ENCODE data around the gene INPP5D. TPM values are rescaled to one million over a fixed set of nuclear protein-coding genes. Genes with fewer than 3 reads are reported as not detected.
"Not testable (repeated sequence)": the region's sequence is repeated elsewhere in the genome, so short reads cannot be mapped to it uniquely, and the experiment has no call there.

INPP5D gene
- total RNA-seq, 2 donors from 2014 or later = 14.0 to 19.9 TPM

DNA sequence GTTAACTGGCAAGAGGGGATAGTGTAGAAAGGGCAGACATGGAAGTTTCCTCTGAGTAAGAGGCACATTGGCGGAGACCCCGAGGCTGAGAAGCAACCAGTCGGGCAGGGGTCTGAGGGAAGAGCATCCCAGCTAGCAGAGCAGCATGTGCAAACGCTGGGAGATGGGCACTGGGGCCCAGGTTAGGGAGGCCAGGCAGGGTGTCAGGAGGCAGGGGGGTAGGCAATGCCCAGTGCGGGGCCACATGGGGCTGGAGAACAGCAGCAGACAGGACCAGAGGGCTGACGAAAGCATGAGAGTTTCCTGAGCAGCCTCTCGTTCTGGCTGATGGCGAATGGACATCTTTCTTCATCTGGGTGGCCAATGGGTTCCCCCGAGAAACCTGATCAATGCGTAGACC lies 88.2 kb downstream of the INPP5D start:
- DNase-seq (ENCODE audit: low spot score) = no peak
- intact Hi-C loops (cut with DNase I) = no loop called here

DNA sequence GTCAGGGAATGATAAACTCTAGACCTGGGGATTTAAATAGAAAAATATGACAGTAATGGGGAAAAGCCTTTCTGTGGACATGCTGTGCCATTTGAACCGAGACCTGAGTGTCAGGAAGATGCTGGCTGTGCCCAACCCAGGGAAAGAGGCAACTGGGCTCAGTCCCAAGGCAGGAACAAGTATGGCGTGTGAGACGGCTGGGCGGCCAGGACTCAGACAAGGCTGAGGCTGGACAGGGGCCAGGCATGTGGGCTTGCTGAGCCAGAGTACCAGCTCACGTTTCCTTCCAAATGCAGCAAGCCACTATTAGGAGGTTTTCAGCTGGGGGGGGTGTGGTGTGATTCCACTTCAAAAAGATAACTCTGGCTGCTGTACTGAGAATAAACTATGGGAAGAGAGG lies 92.4 kb downstream of the INPP5D start:
- intact Hi-C loops (cut with DNase I) = no loop called here
- DNase-seq (ENCODE audit: low spot score) = no peak

DNA sequence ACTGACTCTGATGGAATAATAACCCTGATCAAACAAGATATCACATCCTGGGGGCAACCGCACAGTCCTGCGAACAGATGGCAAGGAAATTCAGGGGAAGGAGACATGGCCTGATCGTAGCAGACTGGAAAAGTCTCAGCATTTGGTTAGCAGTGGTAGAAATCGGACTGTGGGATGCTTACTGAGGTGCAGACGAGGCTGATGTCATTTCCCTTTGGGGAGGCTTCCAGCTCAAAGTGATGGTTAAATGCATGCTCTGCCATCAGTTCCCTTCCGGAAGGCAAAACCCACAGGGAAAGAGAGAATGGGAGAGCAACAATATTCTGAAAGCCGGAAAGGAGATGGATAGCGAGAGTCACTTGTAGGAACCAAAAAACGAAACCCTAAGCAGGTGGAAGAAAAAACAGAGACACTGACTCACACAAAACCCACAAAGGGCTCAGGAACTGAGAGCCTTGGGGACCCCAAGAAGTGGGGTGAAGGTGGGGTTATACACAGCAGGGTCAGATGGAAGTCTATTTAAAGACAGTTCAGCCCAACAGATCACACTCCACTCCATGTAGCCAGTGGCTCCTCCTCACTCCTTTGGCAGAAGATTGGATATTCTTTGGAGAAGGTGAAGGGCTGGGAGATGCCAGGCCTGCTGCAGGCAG lies 93.1 kb downstream of the INPP5D start:
- intact Hi-C loops (cut with DNase I) = no loop called here
- no peak for DNase-seq (ENCODE audit: low spot score)

DNA sequence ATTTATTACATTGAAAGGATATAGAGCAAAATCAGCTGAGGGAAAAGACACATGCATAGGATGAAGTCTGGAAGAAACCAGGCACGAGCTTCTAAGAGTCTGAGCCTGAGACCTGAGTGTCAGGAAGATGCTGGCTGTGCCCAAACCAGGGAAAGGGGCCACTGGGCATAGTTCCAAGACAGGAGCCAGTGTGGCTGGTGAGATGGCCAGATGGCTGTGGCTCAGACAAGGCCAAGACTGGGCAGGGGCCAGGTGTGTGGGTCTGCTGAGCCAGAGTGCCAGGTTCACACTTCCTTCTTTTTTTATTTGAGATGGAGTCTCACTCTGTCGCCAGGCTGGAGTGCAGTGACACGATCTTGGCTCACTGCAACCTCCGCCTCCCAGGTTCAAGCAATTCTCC lies 95.9 kb downstream of the INPP5D start:
- no peak for DNase-seq (ENCODE audit: low spot score)

DNA sequence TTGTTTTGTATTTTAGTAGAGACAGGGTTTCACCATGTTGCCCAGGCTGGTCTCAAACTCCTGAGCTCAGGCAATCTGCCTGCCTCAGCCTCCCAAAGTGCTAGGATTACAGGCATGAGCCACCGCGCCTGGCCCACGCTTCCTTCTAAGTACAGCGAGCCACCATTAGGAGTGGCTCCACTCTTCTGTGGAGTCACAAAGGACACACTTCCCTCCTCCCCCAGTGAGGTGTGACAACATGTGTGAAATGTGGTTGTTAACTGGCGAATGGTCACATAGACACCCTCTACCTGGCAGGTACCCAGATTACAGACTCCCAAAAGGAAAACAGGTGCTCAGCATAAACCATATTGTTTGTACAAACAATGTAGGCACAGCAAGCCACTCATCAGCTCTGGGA lies 96.3 kb downstream of the INPP5D start:
- DNase-seq (ENCODE audit: low spot score); intact Hi-C loops (cut with DNase I): not testable (repeated sequence)

More for the DNA sequence above, 95.9 kb downstream of the INPP5D start:
- intact Hi-C loops (cut with DNase I) = no loop called here

DNA sequence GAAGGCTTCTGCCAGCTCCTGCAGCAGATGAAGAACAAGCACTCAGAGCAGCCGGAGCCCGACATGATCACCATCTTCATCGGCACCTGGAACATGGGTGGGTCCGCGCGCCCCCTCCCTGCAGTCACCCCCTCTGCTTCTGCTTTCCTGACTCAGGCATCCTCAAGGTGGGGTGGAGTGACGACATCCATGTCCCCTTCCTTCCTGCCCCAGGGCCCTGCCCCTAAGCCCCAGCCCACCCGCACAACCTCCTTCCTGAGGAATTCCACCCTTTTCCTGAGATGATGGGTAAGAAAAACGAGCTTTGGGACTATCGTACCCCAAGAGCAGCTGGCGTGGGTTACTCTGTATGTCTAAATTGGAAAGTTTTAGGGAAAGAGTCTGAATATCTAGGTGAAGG lies 101.6 kb downstream of the INPP5D start:
- DNase-seq (ENCODE audit: low spot score) = peak; percentile 68
- intact Hi-C loops (cut with DNase I) = no loop called here

DNA sequence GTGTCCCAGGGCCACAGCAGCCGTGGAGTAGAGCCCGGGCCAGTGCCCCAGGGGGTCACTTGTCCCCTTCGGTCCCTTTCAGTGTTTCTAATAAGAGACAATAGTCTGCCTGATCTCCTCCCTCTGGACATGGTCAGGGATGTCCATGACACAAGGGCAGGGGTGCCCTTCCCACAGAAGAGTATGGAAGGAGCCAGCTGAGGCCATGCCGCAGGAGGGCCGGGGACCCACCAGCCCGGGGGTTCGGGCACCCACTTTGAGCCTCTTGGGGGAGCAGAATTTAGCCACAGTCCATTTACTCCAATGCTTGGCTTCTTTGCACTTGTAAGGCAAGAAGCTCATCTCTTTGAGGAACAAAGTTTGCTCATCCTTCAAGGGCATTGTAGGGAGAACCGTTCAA lies 102.6 kb downstream of the INPP5D start:
- no peak for DNase-seq (ENCODE audit: low spot score)
- intact Hi-C loops (cut with DNase I) = no loop called here

DNA sequence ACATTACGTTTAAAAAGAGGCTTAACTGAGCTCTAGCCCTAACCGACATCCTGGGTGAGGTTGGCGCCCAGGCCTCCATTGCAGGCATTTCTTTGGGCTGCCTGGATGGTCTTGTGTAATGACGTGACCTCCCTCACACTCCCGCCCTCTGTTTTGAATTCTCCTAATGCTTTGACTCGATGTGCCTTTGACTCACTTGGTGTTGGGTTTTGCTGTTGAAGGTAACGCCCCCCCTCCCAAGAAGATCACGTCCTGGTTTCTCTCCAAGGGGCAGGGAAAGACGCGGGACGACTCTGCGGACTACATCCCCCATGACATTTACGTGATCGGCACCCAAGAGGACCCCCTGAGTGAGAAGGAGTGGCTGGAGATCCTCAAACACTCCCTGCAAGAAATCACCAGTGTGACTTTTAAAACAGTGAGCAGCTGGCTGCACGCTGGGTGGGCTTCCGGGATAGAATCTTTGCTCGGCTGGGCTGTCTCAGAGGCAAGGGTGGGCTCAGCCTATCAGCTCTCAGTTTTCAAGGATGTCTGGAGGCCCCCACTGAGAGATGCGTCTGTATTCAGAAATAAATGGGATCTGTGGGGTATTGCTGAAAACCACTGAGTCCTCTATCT lies 103.5 kb downstream of the INPP5D start:
- DNase-seq (ENCODE audit: low spot score) = no peak
- intact Hi-C loops (cut with DNase I) = no loop called here

DNA sequence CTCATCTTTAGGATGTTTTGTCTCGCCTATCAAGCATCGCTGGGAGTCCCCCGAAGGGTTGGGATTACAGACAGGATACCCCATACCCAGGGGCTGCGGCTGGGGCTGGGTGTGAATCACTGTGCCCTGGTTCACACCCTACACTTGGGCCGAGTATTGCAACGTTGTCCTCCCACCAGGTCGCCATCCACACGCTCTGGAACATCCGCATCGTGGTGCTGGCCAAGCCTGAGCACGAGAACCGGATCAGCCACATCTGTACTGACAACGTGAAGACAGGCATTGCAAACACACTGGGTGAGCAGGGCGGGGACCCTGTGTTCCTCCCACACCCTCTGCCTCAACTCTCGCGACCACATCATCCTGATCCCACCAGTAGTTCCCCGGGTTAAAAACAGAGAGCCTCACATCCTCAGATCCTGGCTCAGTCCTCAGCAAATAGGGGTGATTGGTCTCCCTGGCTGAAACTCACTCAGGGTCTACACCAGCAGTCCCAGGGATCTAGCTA lies 104.0 kb downstream of the INPP5D start:
- no peak for DNase-seq (ENCODE audit: low spot score)
- intact Hi-C loops (cut with DNase I) = no loop called here

DNA sequence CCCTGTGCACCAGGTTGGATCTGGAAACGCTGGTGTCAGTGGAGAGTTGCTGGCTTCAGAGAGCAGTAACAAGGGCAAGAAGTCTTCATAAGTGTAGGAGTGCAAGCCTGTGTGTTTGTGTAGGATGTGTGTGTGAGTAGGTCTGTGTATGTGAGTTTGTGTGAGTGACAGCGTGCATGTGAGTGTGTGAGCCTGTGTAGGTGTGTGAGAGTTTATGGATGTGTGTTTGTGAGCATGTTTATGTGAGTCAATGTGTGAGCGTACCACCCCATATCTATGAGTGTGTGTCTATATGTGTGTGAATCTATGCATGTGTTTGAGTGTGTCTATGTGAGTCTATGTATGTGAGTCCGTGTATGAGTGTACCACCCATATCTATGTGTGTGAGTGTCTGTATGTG lies 104.8 kb downstream of the INPP5D start:
- intact Hi-C loops (cut with DNase I) = no loop called here

DNA sequence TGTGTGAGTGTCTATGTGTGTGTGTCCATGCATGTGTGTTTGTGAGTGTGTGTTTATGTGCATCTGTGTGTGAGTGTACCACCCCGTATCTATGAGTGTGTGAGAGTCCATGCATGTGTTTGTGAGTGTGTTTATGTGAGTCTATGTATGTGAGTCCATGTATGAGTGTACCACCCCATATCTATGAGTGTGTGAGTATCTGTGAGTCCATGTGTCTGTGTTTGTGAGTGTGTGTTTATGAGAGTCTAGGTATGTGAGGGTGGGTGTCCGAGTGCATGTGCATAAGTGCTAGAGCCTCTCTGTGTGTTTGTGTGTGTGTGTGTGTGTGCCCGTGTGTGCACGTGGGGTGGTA lies 105.4 kb downstream of the INPP5D start:
- no peak for DNase-seq (ENCODE audit: low spot score)
- intact Hi-C loops (cut with DNase I) = no loop called here

More for the DNA sequence above, 104.8 kb downstream of the INPP5D start:
- DNase-seq (ENCODE audit: low spot score) = no peak

DNA sequence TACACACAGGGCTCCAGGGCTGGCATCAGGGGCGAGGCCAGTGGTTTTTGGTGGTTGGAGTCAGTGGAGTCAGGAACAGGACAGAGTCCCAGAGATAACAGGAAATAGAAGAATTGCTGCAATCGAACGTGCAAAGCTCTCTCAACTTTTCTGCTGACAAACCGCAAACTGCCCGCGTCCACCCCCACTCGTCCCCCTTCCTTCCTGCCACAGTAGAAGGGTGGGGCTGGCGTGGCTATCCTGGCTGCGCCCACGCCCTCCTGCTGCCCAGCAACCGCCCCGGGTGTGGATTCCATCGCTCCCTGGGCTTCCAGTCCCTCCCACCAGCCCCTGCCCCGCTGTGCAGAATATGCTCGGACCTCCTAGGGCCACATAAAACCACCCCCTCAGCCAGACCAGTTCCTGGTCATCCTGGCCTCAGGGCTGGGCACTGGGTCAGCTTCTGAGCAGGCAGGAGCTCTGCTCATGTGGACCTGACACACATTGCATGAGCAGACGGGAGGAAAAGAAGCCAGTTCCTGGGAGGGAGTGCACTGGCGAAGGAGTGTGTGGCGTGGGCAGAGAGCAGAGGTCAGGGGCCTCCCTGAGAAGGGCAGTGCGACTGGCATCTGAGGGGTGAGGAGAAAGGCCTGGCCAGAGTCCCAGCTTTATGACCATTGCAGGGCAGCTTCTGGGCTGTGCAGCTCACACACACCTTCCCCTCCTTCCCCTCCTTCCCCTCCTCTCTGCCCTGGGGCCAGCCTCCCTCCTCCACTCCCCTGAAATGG lies 105.9 kb downstream of the INPP5D start:
- DNase-seq (ENCODE audit: low spot score) = peak; percentile 90
- intact Hi-C loops (cut with DNase I) = no loop called here

DNA sequence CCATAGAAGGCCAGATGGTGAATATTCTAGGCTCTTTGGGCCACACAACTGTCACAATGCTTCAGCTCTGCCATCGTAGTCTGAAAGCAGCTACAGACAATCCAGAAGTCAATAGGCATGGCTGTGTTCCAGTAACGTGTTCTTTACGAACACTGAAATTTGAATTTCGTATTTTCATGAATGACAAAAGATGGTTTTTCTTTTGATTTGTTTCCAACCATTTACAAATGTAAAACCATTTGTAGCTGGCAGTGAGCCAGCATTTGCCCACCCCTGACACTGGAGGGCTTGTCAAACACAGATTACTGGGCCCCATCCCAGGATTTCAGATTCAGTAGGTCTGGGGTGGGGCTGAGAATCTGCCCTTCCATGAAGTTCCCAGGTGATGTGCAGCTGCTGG lies 108.3 kb downstream of the INPP5D start:
- intact Hi-C loops (cut with DNase I) = no loop called here

DNA sequence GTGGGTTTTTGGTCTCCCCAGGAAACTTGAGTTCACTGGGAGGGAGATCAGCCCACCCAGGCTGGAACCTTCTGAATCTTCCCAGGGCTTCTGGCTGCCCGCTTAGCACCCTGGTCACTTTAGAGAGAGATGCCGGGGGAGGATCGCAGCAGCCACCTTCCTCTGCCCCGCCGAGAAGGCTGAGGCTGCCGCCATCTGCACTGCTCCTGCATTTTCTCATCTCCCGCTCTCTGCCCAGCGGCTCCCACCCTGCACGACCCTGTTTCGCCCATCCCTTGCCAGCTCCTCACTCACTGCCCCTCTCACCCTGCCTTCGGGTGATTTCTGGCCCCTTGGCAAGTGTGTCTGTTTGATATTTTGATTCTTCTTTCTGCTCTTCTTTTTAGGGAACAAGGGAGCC lies 108.8 kb downstream of the INPP5D start:
- no peak for DNase-seq (ENCODE audit: low spot score)
- intact Hi-C loops (cut with DNase I) = no loop called here

More for the DNA sequence above, 108.3 kb downstream of the INPP5D start:
- DNase-seq (ENCODE audit: low spot score) = peak; percentile 45

DNA sequence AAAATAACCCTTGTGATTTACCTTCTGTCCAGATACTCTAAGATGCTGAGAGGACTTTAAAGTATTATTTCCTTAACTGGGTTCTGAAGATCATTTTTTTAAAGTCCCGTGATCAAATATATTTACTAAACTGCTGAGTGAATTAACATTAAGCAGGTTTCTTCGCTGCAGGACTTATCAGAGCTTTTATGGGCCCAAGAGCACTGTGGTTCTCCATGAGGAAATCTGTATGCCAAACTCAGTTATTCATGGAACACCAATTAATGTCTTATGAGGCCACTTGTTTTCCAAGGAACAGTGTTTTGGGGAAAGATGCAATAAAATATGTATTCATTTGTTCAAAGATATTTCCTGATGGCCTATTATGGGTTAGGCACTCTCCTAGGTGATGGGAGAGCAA lies 111.2 kb downstream of the INPP5D start:
- DNase-seq (ENCODE audit: low spot score) = no peak
- intact Hi-C loops (cut with DNase I) = no loop called here

DNA sequence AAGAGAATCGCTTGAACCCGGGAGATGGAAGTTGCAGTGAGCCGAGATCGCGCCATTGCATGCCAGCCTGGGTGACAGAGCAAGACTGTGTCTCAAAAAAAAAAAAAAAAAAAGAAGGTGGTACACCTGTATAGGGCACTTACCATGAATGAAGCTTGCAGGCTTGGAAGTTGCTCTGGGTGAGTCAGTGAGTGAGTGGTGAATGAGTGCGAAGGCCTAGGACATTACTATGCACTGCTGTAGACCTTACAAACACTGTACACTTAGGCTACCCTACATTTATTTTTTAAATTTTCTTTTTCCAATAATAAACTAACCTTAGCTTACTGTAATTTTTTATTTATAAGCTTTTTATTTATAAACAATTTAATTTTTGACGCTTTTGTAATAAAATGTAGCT lies 113.0 kb downstream of the INPP5D start:
- intact Hi-C loops (cut with DNase I) = no loop called here
- DNase-seq (ENCODE audit: low spot score) = peak; percentile 43

DNA sequence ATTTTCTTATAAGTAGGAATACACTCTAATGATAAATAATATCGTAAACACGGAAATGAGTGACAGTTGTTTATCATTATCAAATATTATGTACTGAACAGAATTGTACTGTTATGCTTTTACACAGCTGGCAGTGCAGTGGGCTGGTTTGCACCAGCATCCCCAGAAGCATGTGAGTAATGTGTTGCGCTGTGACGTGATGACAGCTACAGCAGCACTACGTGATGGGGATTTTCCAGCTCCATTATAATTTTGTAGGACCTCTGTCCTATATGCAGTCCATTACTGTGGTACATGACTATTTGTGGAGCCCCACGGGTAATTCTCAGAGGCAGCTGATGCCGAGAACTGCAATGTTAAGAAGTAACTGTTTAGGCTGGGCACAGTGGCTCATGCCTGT lies 114.0 kb downstream of the INPP5D start:
- intact Hi-C loops (cut with DNase I) = no loop called here
- peak; percentile 44 for DNase-seq (ENCODE audit: low spot score)

DNA sequence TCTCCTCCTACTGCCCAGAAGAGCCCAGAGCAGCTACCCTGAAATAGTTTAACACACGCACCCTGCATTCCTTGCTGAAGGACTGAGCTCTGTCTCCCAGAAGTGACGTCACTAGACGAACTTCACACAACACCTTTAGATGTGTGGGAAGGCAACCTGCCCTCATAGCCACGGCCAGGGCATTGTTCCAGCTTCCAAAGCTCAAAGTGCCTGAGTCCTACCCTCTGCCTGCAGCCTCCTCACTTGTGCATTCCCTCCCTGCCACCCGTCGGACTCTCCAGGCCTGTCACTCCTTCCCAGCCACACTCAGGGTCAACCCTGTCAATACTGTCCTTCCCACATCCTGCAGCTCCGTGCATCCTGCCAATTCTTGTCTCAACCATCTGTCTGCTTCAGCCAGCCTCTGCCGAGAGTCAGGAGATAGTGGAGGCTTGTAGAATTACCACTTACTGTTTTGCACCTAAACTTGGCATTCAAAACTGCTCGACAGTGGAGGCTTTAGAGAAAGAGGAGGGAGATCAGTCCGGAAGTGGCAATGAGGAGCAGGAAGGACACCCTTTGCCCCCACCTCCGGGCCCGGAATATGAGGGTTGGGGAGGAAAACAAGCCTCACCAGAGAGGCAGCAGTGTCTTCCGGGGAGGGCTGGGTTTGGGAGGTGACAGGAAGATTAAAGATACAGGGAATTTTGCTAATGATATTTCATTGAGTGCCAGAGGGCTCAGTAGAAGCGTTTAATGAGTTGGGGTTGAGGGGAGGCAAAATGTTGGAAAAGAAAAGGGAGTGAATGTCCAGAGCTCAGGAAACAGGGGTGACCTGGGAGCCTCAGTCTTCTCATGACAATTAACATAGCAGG lies 119.1 kb downstream of the INPP5D start:
- peak; percentile 58 for DNase-seq (ENCODE audit: low spot score)
- intact Hi-C loops (cut with DNase I) = no loop called here

DNA sequence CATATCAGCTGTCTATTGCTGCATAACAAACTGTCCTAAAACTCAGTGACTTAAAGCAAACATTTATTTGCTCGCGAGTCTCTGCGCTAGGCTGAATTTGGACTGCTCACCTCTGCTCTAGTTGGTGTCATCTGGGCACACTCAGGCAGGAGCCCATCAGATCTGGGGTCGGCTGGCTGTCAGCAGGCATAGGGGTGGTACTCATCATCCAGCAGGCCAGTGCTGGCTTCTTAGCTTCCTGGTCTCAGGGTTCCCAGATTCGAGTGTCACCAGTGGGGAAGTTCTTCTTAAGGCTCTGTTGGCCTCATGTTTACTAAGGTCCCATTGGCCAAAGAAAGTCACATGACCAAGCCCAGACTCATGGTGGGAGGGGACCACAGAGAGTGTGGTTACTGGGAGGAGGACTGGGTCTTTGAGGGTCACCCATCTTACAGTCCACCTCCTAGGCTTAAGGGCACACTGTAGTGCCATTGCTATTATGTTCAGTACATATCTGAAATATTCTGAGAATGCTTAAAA lies 119.8 kb downstream of the INPP5D start:
- intact Hi-C loops (cut with DNase I) = no loop called here
- peak; percentile 26 for DNase-seq (ENCODE audit: low spot score)

Measured in posterior vena cava (tissue), 2 donors.